VCaP (cell line): Measurements from ENCODE around the gene NEDD4L.

Experiments used
- H3K27ac ChIP-seq: fragments of 450-650 bp; 2 replicates; pipeline ENCODE4 v1.5.1; 2017
- CTCF ChIP-seq: fragments of 450-650 bp; conservative IDR thresholded peaks from 2 replicates; pipeline ENCODE4 v1.5.1; 2017; ENCODE audit warnings: mild to moderate bottlenecking, moderate library complexity

Gene NEDD4L

GRCh38 chr18:58194028-58194427, 150.0 kb downstream of the NEDD4L start:
- peak; percentile 39; the same call in 1 of the 2 replicates for TF ChIP-seq CTCF
- H3K27ac ChIP-seq: peak overlapping the region; percentile 84

DNA sequence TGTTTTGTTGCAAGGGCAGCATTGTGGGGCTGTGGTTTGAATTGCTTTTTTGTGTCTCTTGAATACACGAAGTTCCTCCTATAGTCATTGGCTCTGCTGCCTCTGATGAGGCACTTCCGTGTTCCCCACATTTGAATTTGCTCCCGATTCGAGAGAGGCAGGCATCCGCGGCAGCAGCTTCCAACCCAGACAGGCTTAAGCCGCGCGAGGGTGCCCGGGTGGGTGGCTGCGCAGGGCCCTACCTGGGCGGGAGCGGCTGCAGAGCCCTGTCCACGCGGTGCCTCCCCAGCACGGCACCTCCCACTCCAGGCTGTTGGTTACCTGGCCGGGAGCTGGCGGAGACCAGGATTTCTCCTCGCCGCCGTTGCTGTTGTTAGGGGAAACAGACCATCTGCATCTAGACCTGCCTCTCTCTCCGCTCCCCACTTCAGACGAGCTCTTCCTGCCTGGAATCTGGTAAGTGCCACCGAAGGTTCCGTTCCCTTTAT, 151.3 kb downstream of the NEDD4L start:
- TF ChIP-seq CTCF: no peak
- H3K27ac ChIP-seq: peak overlapping the region; percentile 84

DNA sequence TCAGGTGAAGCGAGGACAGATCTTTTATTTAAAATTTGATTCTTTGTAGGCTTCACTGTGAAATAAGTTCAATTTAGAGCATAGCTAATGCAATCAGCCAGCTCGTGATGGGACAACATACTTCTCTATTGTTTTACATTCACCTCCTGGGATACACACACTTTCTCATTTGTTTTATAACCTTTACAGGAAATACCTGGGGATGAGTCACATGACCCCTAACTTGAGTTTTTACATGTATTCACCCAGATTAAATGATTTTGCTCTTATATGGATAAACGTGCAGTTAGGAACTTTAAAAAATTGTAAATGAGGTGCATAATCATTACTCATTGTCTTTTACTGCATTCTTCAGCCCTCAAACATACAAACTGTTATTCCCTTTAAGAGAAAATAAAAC, 152.1 kb downstream of the NEDD4L start:
- peak overlapping the region; percentile 84; the same call in 1 of the 2 replicates for H3K27ac ChIP-seq
- TF ChIP-seq CTCF: no peak

GRCh38 chr18:58196881-58197872, 153.2 kb downstream of the NEDD4L start:
- TF ChIP-seq CTCF: no peak
- H3K27ac ChIP-seq: peak overlapping the region; percentile 84

DNA sequence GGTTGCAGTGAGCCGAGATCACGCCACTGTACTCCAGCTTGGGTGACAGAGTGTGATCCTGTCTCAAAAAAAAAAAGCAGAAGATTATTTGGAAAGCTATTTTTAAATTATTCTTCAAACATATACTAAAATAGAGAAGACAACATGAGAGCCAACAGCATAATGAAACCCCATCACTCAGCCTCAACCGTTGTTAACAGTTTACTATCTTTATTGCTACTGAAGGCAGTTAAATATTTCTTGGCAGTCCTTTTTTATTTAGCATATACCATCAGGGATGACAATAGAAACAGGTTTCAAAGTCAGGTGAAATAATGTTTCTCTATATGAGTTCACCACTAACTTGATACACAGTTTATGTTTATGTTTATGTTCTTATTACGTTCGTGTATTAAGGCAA, 157.2 kb downstream of the NEDD4L start:
- TF ChIP-seq CTCF: no peak
- peak overlapping the region; percentile 84 for H3K27ac ChIP-seq

DNA sequence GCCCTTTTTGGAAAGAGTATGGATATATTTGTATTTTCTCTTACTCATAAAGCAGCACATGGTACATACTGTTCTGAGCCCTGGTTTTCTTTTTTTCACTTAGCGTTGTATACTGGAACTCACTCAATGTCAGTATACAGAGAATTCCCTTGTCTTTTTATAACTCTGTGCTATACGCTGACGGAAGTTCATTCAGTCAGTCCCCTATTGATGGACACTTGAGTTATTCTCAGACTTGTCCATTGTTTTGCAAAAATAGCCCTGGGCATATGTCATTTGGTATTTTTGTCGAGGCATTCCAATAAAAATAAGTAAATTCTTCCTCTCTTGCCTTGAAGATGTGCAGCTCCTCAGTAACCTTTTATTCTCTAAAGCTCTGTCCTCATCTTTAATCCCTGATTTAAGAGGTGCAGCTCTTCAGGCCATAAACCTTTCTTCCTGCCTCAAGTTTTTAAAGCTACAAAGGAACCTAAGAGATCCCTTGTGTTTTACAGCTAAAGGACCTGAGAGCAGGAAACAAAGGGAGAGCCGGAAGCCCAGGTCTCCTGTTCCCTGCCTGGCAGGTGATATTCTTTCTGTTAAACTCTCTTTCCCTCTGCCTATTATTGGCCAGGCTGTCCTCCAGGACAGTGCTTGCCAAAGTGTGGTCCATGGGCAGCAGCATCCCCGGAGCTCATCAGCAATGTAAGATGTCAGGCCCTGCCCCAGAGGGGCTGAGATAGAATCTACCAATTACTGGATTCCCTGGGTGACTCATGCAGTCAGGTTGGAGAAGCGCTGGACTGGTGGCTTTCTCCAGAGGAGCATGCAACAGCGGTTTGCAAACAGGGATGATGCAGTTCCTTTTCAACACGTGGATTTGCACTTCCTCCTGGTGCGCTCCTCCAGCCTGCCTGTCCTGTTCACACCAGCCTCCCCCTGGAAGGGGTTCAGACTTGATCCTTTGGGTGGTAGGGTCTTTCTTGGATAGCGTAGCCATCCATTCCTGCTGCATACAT, 158.0 kb downstream of the NEDD4L start:
- no peak for TF ChIP-seq CTCF
- peak overlapping the region; percentile 84 for H3K27ac ChIP-seq
